Nucleus accumbens (tissue), 56 donors: ENCODE results near the gene ZNF718.
"Not testable (repeated sequence)": the region's sequence is repeated elsewhere in the genome, so short reads cannot be mapped to it uniquely, and the experiment has no call there.

Experiments used
- DNase-seq, 56 donors: peaks; one replicate each; lab custom pipeline; 2025; lab: John Stamatoyannopoulos, UW

Gene ZNF718

DNA sequence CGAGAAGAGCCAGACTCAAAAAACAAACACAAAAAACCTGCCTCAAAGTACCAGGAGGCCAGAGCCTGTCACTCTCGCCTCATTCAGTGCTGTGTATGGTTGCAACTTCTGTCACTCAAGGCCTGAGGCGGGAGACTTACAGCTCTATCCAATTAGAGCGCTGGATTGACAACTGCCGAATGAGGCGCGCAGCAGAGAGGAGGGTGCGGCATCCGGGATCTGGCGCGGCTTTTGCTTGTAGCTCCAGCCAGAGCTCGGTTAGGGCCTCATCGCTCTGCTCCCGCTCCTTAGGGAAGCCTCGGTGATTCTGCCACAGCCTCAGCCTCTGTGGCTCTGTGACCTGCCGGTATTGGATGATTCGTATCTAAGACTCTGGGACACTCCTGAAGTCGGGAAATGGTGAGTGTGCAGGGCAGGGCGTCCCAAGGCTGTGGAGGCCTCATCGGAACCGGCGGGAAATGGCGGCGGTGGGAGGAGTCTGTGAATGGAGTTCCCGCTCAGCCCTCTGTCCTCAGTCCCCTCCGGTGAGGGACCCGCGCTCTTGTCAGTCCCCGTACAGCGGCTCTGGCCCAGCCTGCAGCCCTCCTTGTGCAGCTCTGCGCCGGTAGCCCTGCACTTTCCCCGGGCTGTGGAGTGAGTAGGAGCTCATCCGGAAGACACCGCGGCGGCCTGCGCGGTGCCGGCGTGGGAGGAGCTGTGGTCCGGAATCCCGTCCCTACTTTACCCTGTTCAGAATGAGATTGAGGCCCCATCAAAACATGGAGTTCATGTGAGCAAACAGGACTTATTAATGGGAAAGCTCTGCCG is at the start of gene ZNF718:
TSS of gene ZNF718 (plus strand) at position 227 of the 807 bp plus-strand sequence. CDS start at position 397, 170 bp downstream.
- DNase-seq, result peak; percentile 65 to 97 (median 91)

DNA sequence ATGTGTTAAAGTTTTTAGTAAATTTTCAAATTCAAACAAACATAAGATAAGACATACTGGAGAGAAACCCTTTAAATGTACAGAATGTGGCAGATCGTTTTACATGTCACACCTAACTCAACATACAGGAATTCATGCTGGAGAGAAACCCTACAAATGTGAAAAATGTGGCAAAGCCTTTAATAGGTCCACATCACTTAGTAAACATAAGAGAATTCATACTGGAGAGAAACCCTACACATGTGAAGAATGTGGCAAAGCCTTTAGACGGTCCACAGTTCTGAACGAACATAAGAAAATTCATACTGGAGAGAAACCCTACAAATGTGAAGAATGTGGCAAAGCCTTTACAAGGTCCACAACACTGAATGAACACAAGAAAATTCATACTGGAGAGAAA is 38.4 kb upstream of the ZNF718 start:
- DNase-seq, result no peak

DNA sequence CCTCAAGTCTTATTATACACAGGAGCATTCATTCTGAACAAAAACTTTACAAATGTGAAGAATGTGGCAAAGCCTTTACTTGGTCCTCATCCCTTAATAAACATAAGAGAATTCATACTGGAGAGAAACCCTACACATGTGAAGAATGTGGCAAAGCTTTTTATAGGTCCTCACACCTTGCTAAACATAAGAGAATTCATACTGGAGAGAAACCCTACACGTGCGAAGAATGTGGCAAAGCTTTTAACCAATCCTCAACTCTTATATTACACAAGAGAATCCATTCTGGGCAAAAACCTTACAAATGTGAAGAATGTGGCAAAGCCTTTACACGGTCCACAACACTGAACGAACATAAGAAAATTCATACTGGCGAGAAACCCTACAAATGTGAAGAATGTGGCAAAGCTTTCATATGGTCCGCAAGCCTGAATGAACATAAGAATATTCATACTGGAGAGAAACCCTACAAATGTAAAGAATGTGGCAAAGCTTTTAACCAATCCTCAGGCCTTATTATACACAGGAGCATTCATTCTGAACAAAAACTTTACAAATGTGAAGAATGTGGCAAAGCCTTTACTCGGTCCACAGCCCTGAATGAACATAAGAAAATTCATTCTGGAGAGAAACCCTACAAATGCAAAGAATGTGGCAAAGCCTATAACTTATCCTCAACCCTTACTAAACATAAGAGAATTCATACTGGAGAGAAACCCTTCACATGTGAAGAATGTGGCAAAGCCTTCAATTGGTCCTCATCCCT is 37.6 kb upstream of the ZNF718 start:
- not testable (repeated sequence) for DNase-seq

DNA sequence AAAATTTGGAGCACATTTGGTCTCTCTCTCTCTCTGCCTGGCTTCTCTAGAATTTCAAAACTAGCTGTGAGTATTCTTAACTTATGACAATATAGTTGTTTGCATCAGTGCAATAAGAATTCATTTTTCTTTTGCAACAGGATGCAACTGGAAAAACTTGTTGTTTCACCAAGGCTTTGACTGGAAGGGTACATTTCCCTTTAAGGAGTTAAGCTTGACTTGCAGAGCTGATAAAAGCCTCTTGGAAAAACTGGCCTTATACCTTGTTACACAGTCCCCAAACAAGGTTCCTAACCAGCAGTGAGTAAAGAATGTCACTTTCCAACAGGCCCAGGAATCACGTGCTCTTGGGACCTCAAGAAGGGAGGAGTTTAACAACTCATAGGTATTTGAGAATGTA is 25.9 kb upstream of the ZNF718 start:
- DNase-seq, result no peak

DNA sequence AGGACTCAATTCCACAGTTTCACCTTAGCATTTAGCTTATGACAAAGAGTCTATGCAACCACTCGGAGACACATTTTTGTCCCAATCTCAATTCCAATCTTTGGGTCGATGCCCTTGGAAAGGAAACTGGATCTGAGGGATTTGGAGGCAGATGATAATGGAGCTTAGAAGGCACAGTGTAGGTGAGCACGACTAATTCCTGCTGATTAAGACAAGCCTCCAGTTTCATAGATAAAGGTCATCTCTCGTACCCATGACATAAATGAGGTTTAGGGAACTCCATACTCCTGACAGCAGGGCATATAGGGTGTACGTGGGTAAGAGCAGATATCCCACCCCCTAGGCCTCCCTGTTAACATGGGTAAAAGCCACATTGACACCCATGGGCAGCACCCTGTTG is 24.4 kb upstream of the ZNF718 start:
- no peak for DNase-seq

DNA sequence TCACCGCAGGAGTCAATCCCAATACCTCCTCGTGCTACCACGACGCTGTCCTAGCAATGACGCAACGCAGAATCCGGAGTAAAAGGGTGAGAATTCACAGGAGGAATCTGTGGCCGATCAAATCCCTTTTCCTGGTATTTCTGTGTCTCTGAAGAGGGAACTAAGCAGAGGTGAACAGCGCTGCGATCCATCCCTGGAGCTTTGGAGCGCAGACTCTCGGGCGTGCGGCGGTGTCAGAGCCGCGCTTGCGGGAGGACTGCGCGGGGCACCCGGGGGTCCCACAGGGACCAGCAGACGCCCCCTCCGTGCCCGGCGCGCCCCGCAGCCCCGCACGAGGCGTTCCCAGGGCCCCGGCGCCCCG is 17.2 kb upstream of the ZNF718 start:
- DNase-seq, result peak in 2 of 56 donors; percentile 1 to 3

DNA sequence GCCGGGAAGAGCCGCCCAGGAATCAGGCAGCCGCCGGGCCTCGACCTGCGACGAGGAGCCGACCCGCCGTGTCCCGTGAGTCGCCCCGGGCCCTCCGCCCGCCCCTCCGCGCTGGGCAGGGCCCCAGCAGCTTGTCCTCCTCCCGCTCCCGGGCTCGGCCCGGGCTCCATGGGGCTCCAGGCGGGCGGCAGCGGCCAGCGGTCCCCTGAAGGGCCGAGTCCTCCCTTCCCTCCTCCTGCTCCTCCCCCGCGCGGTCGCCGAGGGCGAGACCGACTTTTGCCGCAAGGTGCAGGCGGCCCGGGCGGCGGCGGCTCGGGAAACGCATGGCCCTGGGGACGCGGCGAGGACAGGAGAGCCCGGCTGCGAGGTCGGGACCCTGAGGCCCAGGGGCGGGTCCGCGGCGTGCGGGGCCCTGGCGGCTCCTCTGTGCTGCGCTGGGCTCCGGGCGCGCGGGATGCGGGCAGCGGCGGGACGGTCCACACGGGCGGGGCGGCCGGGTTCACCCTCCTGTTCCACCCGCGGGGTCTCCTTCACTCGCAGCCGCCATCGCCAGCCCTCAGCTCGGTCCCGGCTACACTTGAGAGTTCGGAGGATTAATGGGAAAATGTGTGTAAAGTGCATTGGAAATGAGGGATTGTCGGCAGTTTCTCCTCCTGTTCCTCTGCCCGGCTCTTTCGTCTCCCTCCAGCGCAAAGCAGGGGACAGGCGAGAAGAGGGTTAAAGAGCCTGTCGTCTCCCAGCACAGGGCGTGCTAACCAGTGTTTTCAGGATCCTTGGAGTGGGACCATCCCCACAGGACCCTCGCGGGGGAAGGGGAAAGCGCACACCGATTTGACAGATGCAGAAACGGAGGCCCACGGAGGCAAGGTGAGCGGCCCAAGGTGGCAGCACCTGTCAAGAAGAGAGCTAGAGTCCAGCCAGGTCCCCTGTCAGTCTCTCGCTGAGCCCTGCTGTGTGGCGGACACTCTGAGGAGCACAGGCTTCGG is 16.6 kb upstream of the ZNF718 start:
- no peak for DNase-seq

DNA sequence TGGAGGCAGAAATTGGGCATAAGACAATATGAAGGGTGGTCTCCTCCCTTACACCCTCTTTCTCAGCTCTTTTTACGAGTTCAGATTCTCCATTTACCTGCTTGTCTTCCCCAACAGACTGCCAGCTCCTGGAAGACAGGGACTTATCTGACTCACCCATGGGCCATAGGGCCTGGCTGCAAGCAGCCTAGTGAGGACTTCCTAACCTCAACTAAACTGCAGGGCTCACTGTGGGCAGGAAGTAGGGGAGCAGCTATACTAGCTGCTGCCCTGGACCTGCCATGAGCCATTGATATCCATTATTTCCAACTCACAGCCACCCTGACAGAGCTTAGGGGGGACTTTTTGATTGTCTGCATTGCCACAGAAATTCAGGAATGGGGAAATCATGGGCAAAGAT is 11.5 kb upstream of the ZNF718 start:
- no peak for DNase-seq

DNA sequence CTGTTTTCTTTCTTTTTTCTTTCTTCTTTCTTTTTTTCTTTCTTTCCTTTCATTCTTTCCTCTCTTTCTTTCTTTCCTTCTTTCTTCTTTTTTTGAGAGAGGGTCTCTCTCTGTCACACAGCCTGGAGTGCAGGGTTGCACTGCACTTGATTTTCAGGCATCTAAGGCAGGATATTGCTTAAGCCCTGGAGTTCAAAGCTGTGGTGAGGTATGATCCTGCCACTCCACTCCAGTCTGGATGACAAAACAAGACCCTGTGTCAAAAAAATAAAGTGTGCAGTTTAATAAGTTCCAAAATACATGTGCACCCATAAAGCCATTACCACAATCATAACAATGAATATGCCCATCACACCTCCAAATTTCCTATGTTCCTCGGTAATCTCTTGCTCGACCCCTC is 10.6 kb upstream of the ZNF718 start:
- DNase-seq, result no peak

DNA sequence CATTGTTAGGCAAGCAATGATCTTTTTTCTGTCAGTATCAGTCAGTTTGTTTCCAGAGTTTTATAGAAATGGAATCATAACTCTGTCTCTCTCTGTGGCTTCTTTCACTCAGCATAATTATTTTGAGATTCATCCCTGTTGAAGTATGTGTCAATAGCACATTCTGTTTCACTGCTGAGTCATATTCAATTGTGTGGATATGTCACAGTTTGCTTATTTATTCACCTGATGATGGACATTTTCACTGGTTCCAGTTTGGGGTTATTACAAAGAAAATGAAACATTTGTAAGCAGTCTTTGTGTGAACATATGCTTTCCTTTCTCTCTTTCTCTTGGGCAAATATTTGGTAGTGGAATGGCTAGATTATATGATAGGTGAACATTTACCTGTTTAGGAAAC is 10.2 kb upstream of the ZNF718 start:
- no peak for DNase-seq

DNA sequence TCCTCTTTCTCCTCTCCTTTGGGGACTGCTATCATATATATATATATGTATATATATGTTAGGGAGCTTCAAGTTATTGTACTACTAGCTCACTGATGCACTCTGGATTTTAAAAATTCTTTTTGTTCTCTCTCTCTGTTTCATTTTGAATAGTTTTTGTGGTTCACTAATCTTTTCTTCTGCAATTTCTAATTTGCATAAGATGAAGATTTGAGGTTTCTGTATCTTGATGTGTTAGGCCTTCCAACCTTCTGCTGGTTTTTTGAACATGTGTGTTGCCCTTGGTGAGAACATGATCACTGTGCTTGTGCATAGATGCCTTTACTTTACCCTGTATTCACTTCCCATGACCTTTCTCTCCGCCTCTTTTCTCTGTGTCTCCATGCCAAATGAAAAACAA is 7.8 kb upstream of the ZNF718 start:
- DNase-seq, result no peak

DNA sequence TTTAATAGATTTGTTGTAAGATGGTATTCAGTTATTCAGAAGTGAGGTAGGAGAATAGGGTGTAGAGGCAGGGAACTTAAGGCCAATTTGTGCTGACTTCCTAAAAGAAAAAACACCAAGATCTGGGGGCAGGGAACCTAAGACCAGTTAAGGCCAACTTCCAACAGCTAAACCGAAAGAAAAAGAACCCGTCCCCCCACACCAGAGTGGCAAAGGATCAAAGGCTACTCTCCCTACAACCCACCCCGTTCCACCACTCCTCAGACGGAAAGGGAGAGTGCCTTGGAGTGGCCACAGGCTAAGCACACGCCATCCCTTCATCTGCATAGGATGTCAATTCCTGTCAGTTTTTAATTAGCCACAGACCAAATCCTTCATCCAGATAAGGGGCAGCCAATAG is 3.7 kb upstream of the ZNF718 start:
- DNase-seq, result no peak

DNA sequence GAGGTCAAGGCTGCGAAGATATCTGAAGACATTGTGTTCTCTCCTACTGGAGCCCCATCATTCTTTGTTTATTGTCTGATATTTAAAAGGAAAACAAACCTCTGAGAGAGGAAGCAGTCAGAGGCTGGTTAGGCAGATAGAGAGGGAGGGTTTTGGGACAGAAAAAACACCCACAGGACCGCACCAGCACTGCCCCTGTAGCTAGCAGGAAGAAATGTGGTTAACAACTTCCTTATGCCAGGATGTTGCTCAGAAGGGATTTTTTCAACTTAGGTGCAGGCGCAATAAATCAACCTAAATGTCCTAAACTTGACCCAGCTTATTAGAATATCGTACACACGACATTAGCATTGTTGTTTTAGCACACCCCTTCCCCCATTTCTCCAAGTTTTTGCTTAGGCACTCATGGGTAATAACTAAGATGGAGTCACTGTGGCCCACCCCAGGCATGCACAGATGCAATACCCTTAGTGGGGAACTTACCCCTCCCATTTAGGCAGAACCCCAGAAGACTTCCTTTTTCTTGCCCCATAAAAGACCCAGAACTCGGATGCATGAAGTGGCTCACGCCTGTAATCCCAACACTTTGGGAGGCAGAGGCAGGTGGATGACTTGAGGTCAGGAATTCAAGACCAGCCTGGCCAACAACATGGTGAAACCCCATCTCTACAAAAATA is 2.8 kb upstream of the ZNF718 start:
- no peak for DNase-seq

DNA sequence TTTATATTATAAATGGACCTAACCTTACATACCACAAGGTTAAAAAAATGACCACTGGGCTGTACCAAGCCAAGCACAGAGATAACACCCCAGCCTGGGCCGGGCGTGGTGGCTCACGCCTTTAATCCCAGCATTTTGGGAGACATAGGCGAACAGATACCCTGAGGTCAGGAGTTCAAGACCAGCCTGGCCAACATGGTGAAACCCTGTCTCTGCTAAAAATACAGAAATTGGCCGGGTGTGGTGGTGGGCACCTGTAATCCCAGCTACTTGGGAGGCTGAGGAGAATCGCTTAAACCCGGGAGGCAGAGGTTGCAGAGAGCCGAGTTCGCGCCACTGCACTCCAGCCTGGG is 403 bp upstream of the ZNF718 start:
- not testable (repeated sequence) for DNase-seq

DNA sequence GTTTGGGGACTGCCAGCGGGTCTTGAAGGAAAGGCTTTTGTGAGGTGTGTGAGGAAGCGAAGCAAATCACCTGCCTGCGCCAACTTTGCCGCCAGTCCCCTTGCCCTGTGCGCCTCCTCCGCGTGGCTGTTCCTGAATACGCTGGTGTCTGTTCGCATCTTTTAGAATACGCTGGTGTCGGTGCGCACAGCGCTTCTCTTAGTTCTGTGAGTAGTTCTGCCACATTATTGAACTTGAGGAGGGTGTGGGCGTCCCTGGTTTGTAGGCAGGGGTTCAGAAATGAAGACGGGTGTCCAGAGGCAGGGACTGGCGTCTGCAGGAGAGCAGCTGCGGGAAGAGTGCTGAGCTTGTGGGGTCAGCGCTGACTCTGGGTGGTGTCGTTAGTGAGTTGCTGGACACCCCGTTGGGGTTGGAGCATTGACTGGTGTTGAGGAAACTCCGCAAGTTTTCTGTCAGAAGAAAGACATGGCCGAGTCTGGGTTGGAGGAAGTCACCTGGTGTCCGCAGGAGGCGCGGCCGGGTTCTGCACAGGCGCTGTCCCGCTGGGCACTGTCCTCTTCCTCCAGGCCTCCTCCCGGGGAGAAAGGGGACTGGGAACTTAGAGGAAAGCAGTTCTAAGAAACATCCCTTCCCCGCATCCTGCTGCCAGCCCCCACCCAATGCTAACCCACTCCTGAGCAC is 930 bp downstream of the ZNF718 start:
- DNase-seq, result peak in 29 of 56 donors; percentile 4 to 65 (median 39)

DNA sequence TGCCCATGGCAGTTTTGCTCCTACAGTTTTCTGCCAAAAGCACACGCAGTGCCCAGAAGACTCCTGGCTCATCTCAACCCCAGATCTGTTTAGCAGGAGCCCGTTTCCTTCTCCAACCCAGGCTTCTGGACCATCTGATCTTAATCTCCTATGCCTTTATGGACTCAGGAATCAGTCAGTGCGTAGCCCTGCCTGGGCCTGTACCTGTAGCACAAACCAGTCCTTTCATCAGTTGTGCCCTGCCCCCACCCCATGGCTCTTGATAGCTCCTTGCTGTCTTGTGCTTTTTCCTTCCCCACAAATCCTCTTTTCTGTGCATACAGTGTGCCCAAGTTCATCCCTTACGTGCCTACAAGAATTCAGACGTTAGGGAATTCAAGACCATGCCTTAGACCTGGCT is 1.5 kb downstream of the ZNF718 start:
- no peak for DNase-seq

DNA sequence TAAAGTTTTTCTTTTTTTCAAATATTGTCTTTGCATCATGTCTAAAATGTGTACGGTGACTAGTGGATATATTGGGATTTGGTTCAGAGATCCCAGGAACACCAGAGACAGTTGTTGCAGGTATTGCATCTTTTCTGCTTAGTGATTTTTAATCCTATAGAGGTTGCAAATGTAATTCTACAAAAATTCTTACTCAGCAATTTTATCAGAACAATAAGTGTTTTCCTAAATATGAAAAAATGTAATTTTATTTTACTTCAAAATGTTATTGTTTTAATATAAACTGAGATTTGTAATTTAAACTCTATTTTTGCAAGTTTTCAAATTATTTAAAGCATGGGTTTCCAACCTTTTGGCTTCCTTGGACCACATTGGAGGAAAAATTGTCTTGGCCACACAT is 8.2 kb downstream of the ZNF718 start:
- no peak for DNase-seq

DNA sequence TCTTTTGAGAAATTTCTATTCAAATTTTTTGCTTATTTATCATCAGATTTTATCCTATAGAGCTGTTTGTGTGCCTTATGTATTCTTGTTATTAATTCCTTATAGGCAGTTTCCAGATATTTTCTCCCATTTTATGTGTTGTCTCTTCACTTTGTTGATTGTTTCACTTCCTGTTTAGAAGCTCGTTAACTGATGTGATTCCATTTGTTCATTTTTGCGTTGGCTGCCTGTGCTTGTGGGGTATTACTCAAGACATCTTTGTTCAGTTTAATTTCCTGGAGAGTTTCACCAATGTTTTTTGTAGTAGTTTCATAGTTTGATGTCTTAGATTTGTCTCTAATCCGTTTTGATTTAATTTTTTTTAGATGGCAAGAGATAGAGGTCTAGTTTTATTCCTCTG is 14.6 kb downstream of the ZNF718 start:
- no peak for DNase-seq

DNA sequence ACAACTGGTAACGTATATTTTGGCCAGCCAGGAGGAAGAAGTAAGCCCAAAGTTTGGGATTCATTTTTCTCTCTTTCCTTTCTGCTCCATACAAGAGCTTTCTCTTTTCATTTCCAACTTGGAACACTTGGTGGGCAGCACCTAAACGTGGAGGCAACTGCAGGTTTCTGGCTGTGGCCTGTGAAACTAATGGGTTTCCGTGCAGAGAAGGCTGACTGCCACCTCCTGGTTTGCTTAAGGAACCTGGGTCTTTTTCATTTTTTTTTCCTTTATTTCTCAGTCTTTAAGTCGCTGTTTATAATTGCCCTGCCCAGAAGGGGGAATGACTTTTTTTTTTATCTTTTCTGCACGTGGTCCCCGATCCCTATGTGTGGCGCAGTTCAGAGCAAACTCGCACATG is 15.4 kb downstream of the ZNF718 start:
- no peak for DNase-seq

DNA sequence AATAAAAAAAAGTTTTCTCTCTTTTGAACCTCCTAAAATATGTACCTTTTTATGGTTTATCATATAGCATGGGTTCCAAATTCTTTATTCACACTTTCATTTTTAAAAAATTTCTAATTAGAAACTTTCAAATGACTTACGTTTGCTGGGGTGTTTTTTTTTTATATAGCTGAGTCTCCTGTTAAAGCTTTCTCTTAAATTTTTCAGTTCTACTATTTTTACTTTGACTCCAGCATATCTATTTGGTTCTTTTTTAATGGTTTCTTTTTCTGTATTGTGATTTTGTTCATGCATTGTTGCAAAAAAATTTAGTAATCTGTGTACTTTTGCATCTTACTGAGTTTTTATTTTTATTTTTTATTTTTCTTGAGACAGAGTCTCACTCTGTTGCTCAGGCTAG is 22.3 kb downstream of the ZNF718 start:
- no peak for DNase-seq
